Neutrophil (primary cell): ENCODE measurements around the gene OAS2.

Experiments
- H3K27ac ChIP-seq: fragments of 200-600 bp; sonication (generic); 2 replicates; pipeline ENCODE4 v1.5.1; 2016; ENCODE audit warnings: mild to moderate bottlenecking, moderate library complexity
- H3K27me3 ChIP-seq: fragments of 200-600 bp; sonication (generic); 2 replicates; pipeline ENCODE4 v1.6.0; 2016; ENCODE audit warnings: mild to moderate bottlenecking
- H3K36me3 ChIP-seq: fragments of 200-600 bp; sonication (generic); 2 replicates; pipeline ENCODE4 v1.5.1; 2017
- H3K4me1 ChIP-seq, 2 experiments: fragments of 200-600 bp in 1 of 2; sonication (generic) in 1 of 2; 1 replicate in 1 of 2; 2 replicates in 1 of 2; pipeline versions ENCODE4 v1.5.1 to v1.6.1; 2013 to 2016; ENCODE audit warnings: low read depth in 1 of 2, low read length in 1 of 2, mild to moderate bottlenecking in 1 of 2, moderate library complexity in 1 of 2; ENCODE audit not compliant: control insufficient read depth in 1 of 2, insufficient read depth in 1 of 2
- H3K4me3 ChIP-seq, 2 experiments: fragments of 200-600 bp in 1 of 2; sonication (generic) in 1 of 2; 1 replicate in 1 of 2; 2 replicates in 1 of 2; pipeline ENCODE4 v1.5.1; 2013 to 2016; ENCODE audit warnings: low read depth in 1 of 2, low read length in 1 of 2, mild to moderate bottlenecking in 1 of 2, moderate library complexity in 1 of 2
- H3K9me3 ChIP-seq: fragments of 200-600 bp; sonication (generic); 2 replicates; pipeline ENCODE4 v1.5.1; 2016
- TF ChIP-seq, protein P1 (sequence below): fragments of 200-600 bp; sonication (generic); IDR thresholded peaks from 2 replicates; pipeline ENCODE4 v1.5.1; 2016; ENCODE audit warnings: antibody characterized with exemption

Gene OAS2

DNA sequence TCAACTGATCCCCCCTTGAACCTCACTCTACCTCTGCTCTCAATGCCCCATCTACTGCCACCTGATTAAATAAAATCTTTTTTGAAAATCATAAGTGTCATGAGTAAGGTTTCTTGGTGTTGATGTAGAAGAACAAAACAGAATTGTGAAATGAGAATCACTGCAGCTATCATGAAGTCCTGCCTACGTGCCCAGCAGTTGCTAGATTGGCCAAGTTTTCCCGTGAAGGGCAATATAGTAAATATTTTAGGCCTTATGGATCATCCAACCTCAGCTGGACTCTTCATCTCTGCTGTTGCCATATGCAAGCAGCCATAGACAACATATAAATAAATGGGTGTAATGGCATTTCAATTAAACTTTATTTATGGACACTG lies 45.2 kb upstream of the OAS2 start:
- Histone ChIP-seq H3K4me1 (peaks cover 4 to 5% of the 10 kb centered on the region in 2 experiments), H3K4me3 (no peak overlapping the region), H3K9me3 (no peaks in the 10 kb centered on the region), H3K36me3 (no peaks in the 10 kb centered on the region), H3K27me3 (no peaks in the 10 kb centered on the region), H3K27ac (no peak overlapping the region)
- TF ChIP-seq, protein P1, sequence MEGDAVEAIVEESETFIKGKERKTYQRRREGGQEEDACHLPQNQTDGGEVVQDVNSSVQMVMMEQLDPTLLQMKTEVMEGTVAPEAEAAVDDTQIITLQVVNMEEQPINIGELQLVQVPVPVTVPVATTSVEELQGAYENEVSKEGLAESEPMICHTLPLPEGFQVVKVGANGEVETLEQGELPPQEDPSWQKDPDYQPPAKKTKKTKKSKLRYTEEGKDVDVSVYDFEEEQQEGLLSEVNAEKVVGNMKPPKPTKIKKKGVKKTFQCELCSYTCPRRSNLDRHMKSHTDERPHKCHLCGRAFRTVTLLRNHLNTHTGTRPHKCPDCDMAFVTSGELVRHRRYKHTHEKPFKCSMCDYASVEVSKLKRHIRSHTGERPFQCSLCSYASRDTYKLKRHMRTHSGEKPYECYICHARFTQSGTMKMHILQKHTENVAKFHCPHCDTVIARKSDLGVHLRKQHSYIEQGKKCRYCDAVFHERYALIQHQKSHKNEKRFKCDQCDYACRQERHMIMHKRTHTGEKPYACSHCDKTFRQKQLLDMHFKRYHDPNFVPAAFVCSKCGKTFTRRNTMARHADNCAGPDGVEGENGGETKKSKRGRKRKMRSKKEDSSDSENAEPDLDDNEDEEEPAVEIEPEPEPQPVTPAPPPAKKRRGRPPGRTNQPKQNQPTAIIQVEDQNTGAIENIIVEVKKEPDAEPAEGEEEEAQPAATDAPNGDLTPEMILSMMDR: no peak

DNA sequence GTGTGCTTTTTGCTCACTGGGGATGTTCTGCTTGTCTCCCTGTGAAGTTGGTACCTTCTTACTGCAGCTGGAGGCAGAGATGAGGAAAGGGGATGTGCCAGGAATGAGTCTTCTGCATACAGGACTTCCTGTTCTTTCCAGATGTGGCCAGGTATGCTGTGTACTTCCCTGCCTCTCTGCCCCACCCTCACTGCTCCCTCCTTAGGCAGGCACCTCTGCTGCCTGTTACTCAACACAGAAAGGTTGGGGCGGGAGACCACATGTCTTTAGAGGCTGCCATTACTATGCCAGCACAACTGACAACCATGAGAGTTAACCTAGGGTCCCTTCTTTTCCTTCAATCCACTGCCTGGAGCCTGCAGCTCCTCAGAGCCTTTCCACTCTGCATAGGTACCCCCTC lies 42.1 kb upstream of the OAS2 start:
- Histone ChIP-seq H3K27me3 (no peaks in the 10 kb centered on the region), H3K4me1 (peaks cover 26 to 27% of the 10 kb centered on the region in 2 experiments), H3K36me3 (no peaks in the 10 kb centered on the region), H3K9me3 (no peaks in the 10 kb centered on the region), H3K4me3 (no peak overlapping the region), H3K27ac (no peak overlapping the region)
- TF ChIP-seq, protein P1: no peak

DNA sequence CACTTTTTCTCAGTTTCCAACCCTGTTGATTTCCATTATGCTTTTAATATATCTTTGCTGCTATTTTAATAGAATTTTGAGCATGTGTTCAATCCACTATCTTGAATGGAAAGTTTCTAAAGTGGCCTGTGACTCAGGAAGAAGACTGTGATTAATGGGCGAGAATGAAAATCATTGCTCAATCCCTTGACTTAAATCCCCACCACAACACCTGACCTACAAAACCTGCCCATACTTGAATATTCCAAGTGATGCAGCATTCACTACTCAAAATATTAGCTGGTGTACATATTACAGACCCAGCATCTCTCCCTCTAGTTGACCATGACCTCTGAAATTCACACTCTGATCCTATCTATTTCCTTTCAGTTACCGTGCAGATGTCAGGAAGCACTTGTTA lies 41.4 kb upstream of the OAS2 start:
- Histone ChIP-seq H3K9me3 (no peaks in the 10 kb centered on the region), H3K4me3 (no peak overlapping the region), H3K27me3 (no peaks in the 10 kb centered on the region), H3K36me3 (peaks cover 5% of the 10 kb centered on the region), H3K27ac (peak overlapping the region; percentile 80), H3K4me1 (peaks cover 26 to 27% of the 10 kb centered on the region in 2 experiments)
- TF ChIP-seq, protein P1: no peak

DNA sequence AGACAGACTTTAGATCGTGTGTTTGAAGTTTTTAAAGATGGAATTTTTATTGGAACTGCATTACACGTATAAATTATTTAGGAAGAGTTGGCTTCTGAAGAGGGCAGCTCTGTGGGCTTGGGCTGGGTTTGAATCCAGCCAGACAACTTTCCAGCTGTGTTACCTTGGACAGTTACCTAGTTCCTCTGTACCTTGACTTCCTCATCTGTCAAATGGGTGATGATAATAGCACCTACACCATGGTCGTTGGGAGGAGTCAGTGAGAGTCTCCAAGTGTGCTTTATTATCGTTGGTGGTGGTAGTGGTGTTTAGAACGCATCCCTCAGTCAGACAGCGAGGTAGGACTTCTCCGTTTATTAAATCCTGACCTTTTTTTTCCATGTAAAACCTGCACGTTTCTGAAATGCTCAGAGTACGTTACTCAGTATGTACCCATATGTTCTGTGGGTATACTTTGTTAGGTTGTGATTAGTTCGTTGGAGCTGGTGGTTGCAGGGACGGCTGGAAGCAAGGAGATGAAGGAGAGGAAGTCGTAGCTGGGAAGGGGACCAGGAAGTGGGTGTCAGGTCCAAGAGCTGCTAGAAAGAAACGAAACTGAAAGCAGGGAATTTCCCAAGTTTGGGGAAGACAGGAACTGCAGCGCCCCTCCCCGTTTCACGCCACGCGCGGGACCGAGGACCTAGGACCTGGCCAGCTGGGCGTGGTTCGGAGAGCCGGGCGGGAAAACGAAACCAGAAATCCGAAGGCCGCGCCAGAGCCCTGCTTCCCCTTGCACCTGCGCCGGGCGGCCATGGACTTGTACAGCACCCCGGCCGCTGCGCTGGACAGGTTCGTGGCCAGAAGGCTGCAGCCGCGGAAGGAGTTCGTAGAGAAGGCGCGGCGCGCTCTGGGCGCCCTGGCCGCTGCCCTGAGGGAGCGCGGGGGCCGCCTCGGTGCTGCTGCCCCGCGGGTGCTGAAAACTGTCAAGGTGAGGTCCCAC lies 40.3 kb upstream of the OAS2 start, which contains the start of gene OAS3:
Gene OAS3 (plus strand): TSS at position 734 of the 979 bp plus-strand sequence. CDS start 57 bp downstream, at position 791.
- Histone ChIP-seq H3K4me1 (peaks cover 26 to 27% of the 10 kb centered on the region in 2 experiments), H3K4me3 (peak within 1 kb of the TSS; percentile 64 to 74), H3K36me3 (peaks cover 7% of the 10 kb centered on the region), H3K27ac (peak within 1 kb of the TSS; percentile 80), H3K27me3 (no peaks in the 10 kb centered on the region), H3K9me3 (no peaks in the 10 kb centered on the region)
- TF ChIP-seq, protein P1: no peak

DNA sequence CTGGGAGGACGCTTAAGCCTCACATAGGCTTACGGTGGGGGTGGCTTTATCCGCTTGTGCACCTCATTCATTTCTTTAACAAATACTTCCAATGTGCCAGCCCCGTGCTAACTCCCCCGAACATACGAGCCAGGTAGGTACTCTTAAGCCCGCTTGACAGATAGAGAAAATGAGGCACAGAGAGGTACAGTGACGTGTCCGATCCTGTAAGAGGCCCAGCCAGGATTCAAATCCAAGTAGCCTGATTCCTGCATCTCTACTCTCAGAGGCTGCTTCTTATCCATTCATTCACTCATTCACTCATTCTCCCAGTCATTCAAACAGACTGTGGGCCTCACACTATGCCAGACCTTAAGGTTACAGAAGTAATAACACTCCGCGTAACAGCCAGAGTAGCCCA lies 39.6 kb upstream of the OAS2 start:
- H3K27me3 ChIP-seq: no peaks in the 10 kb centered on the region
- H3K36me3 ChIP-seq: peaks cover 7% of the 10 kb centered on the region
- peak overlapping the region; percentile 64 to 74 for H3K4me3 ChIP-seq
- H3K9me3 ChIP-seq: no peaks in the 10 kb centered on the region
- peaks cover 26 to 27% of the 10 kb centered on the region in 2 experiments for H3K4me1 ChIP-seq
- peak overlapping the region; percentile 80 for H3K27ac ChIP-seq
- TF ChIP-seq, protein P1: no peak
